ENCODE results near the gene ACADSB. TPM values are rescaled to one million over a fixed set of nuclear protein-coding genes. Genes with fewer than 3 reads are reported as not detected.

The ACADSB gene
- total and polyA plus RNA-seq, 10 of the 15 experiments (the other 5 are each of a cell fraction or from before 2014, with no cell fraction given): 10.8 to 24.0 (median 15.0) TPM

DNA sequence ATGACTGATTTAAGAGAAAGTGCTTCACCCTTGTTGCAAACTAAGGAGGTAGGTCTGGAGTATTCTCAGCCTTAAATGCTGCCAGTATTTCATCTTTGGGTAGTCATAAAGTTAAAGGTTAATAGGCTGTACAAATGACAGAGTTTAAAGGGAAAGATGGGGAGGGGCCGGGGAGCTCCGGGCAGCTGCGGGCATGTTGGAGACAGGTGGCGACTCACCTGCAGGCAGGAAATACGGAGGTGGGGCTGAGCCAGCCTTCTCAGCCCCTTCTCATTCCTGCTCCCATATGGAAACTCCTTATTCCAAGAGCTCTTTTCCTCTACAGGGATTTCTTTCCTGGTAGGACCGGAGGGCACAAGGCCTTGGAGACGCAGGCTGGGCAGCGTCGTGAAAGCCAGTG lies 95.1 kb downstream of the ACADSB start (continued):
- TF ChIP-seq, protein P1, sequence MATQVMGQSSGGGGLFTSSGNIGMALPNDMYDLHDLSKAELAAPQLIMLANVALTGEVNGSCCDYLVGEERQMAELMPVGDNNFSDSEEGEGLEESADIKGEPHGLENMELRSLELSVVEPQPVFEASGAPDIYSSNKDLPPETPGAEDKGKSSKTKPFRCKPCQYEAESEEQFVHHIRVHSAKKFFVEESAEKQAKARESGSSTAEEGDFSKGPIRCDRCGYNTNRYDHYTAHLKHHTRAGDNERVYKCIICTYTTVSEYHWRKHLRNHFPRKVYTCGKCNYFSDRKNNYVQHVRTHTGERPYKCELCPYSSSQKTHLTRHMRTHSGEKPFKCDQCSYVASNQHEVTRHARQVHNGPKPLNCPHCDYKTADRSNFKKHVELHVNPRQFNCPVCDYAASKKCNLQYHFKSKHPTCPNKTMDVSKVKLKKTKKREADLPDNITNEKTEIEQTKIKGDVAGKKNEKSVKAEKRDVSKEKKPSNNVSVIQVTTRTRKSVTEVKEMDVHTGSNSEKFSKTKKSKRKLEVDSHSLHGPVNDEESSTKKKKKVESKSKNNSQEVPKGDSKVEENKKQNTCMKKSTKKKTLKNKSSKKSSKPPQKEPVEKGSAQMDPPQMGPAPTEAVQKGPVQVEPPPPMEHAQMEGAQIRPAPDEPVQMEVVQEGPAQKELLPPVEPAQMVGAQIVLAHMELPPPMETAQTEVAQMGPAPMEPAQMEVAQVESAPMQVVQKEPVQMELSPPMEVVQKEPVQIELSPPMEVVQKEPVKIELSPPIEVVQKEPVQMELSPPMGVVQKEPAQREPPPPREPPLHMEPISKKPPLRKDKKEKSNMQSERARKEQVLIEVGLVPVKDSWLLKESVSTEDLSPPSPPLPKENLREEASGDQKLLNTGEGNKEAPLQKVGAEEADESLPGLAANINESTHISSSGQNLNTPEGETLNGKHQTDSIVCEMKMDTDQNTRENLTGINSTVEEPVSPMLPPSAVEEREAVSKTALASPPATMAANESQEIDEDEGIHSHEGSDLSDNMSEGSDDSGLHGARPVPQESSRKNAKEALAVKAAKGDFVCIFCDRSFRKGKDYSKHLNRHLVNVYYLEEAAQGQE (IDR thresholded peaks at IDR 0.05; ENCODE audit: low read depth, low read length): no peak
- TF ChIP-seq PAX8 (IDR thresholded peaks at IDR 0.05): no peak
- TF ChIP-seq MYB (IDR thresholded peaks at IDR 0.05; ENCODE audit: borderline replicate concordance, low read depth, low read length): no peak
- no peak for TF ChIP-seq GABPA (IDR thresholded peaks at IDR 0.05; ENCODE audit: low read depth)

Other genes with a start within 250 kb of the ACADSB start
Only the 7 nearest of the 9 such genes appear.
- 7.2 and 8.6 TPM in 2 replicates for gene FAM24B, start 129.4 kb upstream of the ACADSB start, total RNA-seq (2014; rRNA removed)
- gene FAM24B, start 129.4 kb upstream of the ACADSB start, total RNA-seq (2014; rRNA removed; fragmentation: Illumina TruSeq; extraction: Trizol): 6.1 and 6.2 TPM in 2 replicates
- gene FAM24B, start 129.4 kb upstream of the ACADSB start, total RNA-seq (2021): 4.6 and 6.8 TPM in 2 replicates
- gene FAM24B, start 129.4 kb upstream of the ACADSB start, polyA plus RNA-seq (2011; rRNA removed): 7.9 and 8.5 TPM in 2 replicates
- gene FAM24B, start 129.4 kb upstream of the ACADSB start, polyA plus RNA-seq (2014; fragmentation: Illumina TruSeq; extraction: Trizol): 4.3 and 7.3 TPM in 2 replicates
- gene FAM24B, start 129.4 kb upstream of the ACADSB start, polyA plus RNA-seq (2014; fragmentation: Nextera tagmentation; extraction: Ambion mirVana): 10 to 100 TPM; 13.3 to 15.3 TPM
- 11.6 and 12.3 TPM in 2 replicates for gene FAM24B, start 129.4 kb upstream of the ACADSB start, polyA plus RNA-seq (2014; rRNA removed)
- 1 to 10 TPM; 4.8 to 6.6 TPM for gene FAM24B, start 129.4 kb upstream of the ACADSB start, polyA plus RNA-seq (2016; fragmentation: Nextera tagmentation; extraction: Ambion mirVana)
- not detected in 2 replicates for gene FAM24A, start 98.4 kb upstream of the ACADSB start, total RNA-seq (2014; rRNA removed)
- not detected in 2 replicates for gene FAM24A, start 98.4 kb upstream of the ACADSB start, total RNA-seq (2014; rRNA removed; fragmentation: Illumina TruSeq; extraction: Trizol)
- not detected in 2 replicates for gene FAM24A, start 98.4 kb upstream of the ACADSB start, total RNA-seq (2021)
- gene FAM24A, start 98.4 kb upstream of the ACADSB start, polyA plus RNA-seq (2011; rRNA removed): not detected in 2 replicates
- gene FAM24A, start 98.4 kb upstream of the ACADSB start, polyA plus RNA-seq (2014; fragmentation: Illumina TruSeq; extraction: Trizol): not detected in 2 replicates
- not detected for gene FAM24A, start 98.4 kb upstream of the ACADSB start, polyA plus RNA-seq (2014; fragmentation: Nextera tagmentation; extraction: Ambion mirVana)
- not detected in 2 replicates for gene FAM24A, start 98.4 kb upstream of the ACADSB start, polyA plus RNA-seq (2014; rRNA removed)
- gene FAM24A, start 98.4 kb upstream of the ACADSB start, polyA plus RNA-seq (2016; fragmentation: Nextera tagmentation; extraction: Ambion mirVana): not detected
- 7.9 and 9.9 TPM in 2 replicates for gene C10orf88, start 54.8 kb upstream of the ACADSB start, total RNA-seq (2014; rRNA removed)
- gene C10orf88, start 54.8 kb upstream of the ACADSB start, total RNA-seq (2014; rRNA removed; fragmentation: Illumina TruSeq; extraction: Trizol): 9.1 and 10.7 TPM in 2 replicates
- gene C10orf88, start 54.8 kb upstream of the ACADSB start, total RNA-seq (2021): 6.8 and 10.9 TPM in 2 replicates
- gene C10orf88, start 54.8 kb upstream of the ACADSB start, polyA plus RNA-seq (2011; rRNA removed): 9.1 and 12.3 TPM in 2 replicates
- 11.3 and 12.5 TPM in 2 replicates for gene C10orf88, start 54.8 kb upstream of the ACADSB start, polyA plus RNA-seq (2014; fragmentation: Illumina TruSeq; extraction: Trizol)
- 1 to 10 TPM; 4.7 to 4.8 TPM for gene C10orf88, start 54.8 kb upstream of the ACADSB start, polyA plus RNA-seq (2014; fragmentation: Nextera tagmentation; extraction: Ambion mirVana)
- gene C10orf88, start 54.8 kb upstream of the ACADSB start, polyA plus RNA-seq (2014; rRNA removed): 7.5 and 7.7 TPM in 2 replicates
- gene C10orf88, start 54.8 kb upstream of the ACADSB start, polyA plus RNA-seq (2016; fragmentation: Nextera tagmentation; extraction: Ambion mirVana): 10 to 100 TPM; 10.2 to 12.0 TPM
- 2.3 TPM in 2 replicates for gene PSTK, start 28.6 kb upstream of the ACADSB start, total RNA-seq (2014; rRNA removed)
- gene PSTK, start 28.6 kb upstream of the ACADSB start, total RNA-seq (2014; rRNA removed; fragmentation: Illumina TruSeq; extraction: Trizol): 3.2 TPM in 2 replicates
- gene PSTK, start 28.6 kb upstream of the ACADSB start, total RNA-seq (2021): 3.2 TPM in 2 replicates
- gene PSTK, start 28.6 kb upstream of the ACADSB start, polyA plus RNA-seq (2011; rRNA removed): 5.6 and 8.0 TPM in 2 replicates
- 3.5 and 3.6 TPM in 2 replicates for gene PSTK, start 28.6 kb upstream of the ACADSB start, polyA plus RNA-seq (2014; fragmentation: Illumina TruSeq; extraction: Trizol)
- 1 to 10 TPM; 1.8 to 3.3 TPM for gene PSTK, start 28.6 kb upstream of the ACADSB start, polyA plus RNA-seq (2014; fragmentation: Nextera tagmentation; extraction: Ambion mirVana)
- 4.6 and 4.8 TPM in 2 replicates for gene PSTK, start 28.6 kb upstream of the ACADSB start, polyA plus RNA-seq (2014; rRNA removed)
- 1 to 10 TPM; 7.0 to 7.1 TPM for gene PSTK, start 28.6 kb upstream of the ACADSB start, polyA plus RNA-seq (2016; fragmentation: Nextera tagmentation; extraction: Ambion mirVana)
- gene IKZF5, start 211 bp upstream of the ACADSB start, total RNA-seq (2014; rRNA removed): 5.3 TPM in 2 replicates
- 6.5 and 7.3 TPM in 2 replicates for gene IKZF5, start 211 bp upstream of the ACADSB start, total RNA-seq (2014; rRNA removed; fragmentation: Illumina TruSeq; extraction: Trizol)
- 13.7 and 16.1 TPM in 2 replicates for gene IKZF5, start 211 bp upstream of the ACADSB start, total RNA-seq (2021)
- gene IKZF5, start 211 bp upstream of the ACADSB start, polyA plus RNA-seq (2011; rRNA removed): 12.5 and 15.6 TPM in 2 replicates
- 15.6 and 18.6 TPM in 2 replicates for gene IKZF5, start 211 bp upstream of the ACADSB start, polyA plus RNA-seq (2014; fragmentation: Illumina TruSeq; extraction: Trizol)
- gene IKZF5, start 211 bp upstream of the ACADSB start, polyA plus RNA-seq (2014; fragmentation: Nextera tagmentation; extraction: Ambion mirVana): 10 to 100 TPM in 1 of 2 experiments, 1 to 10 TPM in 1; 6.8 to 11.2 TPM
- gene IKZF5, start 211 bp upstream of the ACADSB start, polyA plus RNA-seq (2014; rRNA removed): 7.4 and 11.2 TPM in 2 replicates
- gene IKZF5, start 211 bp upstream of the ACADSB start, polyA plus RNA-seq (2016; fragmentation: Nextera tagmentation; extraction: Ambion mirVana): 10 to 100 TPM; 20.5 to 23.2 TPM
- gene HMX3, start 127.0 kb downstream of the ACADSB start, total RNA-seq (2014; rRNA removed): 29.6 and 32.8 TPM in 2 replicates
- 3.5 and 4.8 TPM in 2 replicates for gene HMX3, start 127.0 kb downstream of the ACADSB start, total RNA-seq (2014; rRNA removed; fragmentation: Illumina TruSeq; extraction: Trizol)
- gene HMX3, start 127.0 kb downstream of the ACADSB start, total RNA-seq (2021): 54.6 and 60.5 TPM in 2 replicates
- gene HMX3, start 127.0 kb downstream of the ACADSB start, polyA plus RNA-seq (2011; rRNA removed): 0.19 and 0.65 TPM in 2 replicates
- 0.27 and 0.63 TPM in 2 replicates for gene HMX3, start 127.0 kb downstream of the ACADSB start, polyA plus RNA-seq (2014; fragmentation: Illumina TruSeq; extraction: Trizol)
- not detected for gene HMX3, start 127.0 kb downstream of the ACADSB start, polyA plus RNA-seq (2014; fragmentation: Nextera tagmentation; extraction: Ambion mirVana)
- 34.3 and 38.6 TPM in 2 replicates for gene HMX3, start 127.0 kb downstream of the ACADSB start, polyA plus RNA-seq (2014; rRNA removed)
- 10 to 100 TPM; 14.0 to 16.6 TPM for gene HMX3, start 127.0 kb downstream of the ACADSB start, polyA plus RNA-seq (2016; fragmentation: Nextera tagmentation; extraction: Ambion mirVana)
- gene HMX2, start 139.1 kb downstream of the ACADSB start, total RNA-seq (2014; rRNA removed): 12.0 and 16.8 TPM in 2 replicates
- gene HMX2, start 139.1 kb downstream of the ACADSB start, total RNA-seq (2014; rRNA removed; fragmentation: Illumina TruSeq; extraction: Trizol): 3.1 and 4.5 TPM in 2 replicates
- gene HMX2, start 139.1 kb downstream of the ACADSB start, total RNA-seq (2021): 19.8 and 22.0 TPM in 2 replicates
- not detected in 2 replicates for gene HMX2, start 139.1 kb downstream of the ACADSB start, polyA plus RNA-seq (2011; rRNA removed)
- 2.8 and 2.9 TPM in 2 replicates for gene HMX2, start 139.1 kb downstream of the ACADSB start, polyA plus RNA-seq (2014; fragmentation: Illumina TruSeq; extraction: Trizol)
- 1 to 10 TPM; 1.4 to 3.0 TPM for gene HMX2, start 139.1 kb downstream of the ACADSB start, polyA plus RNA-seq (2014; fragmentation: Nextera tagmentation; extraction: Ambion mirVana)
- 23.6 and 26.4 TPM in 2 replicates for gene HMX2, start 139.1 kb downstream of the ACADSB start, polyA plus RNA-seq (2014; rRNA removed)
- gene HMX2, start 139.1 kb downstream of the ACADSB start, polyA plus RNA-seq (2016; fragmentation: Nextera tagmentation; extraction: Ambion mirVana): 10 to 100 TPM; 30.6 to 31.3 TPM